Measurements from ENCODE around the gene CLDN6. TPM values are rescaled to one million over a fixed set of nuclear protein-coding genes. Genes with fewer than 3 reads are reported as not detected.

Gene CLDN6
- total RNA-seq, 1 experiment from 2014 or later, result 0.49 TPM

- no peaks in the 10 kb centered on the region for H3K79me2 ChIP-seq (ENCODE audit: insufficient read depth, low read length)
- CTCF ChIA-PET, result interaction anchor here (1.0 to 2.1 kb wide), 5 partner anchors 10 to 22 kb away, joined by 3 to 12 read pairs (median 6); partner anchors contain the start of genes HCFC1R1, THOC6 and TNFRSF12A
- intact Hi-C loops (cut with micrococcal nuclease), result no loop called here
- BruUV-seq (replicated peaks), result no TSS peak
- H3K4me1 ChIP-seq (ENCODE audit: control insufficient read depth in 1 of 2, insufficient read depth in 2 of 2, low read length in 2 of 2), result peaks cover 67 to 99% of the 10 kb centered on the region in 2 experiments
- ATAC-seq (peak; percentile 70), DNase-seq (ENCODE audit: low read depth, low spot score) (peak; percentile 66)
- H3K36me3 ChIP-seq (ENCODE audit: control insufficient read depth in 1 of 2, insufficient read depth in 2 of 2, low read length in 2 of 2), result no peaks in the 10 kb centered on the region
- H3K9me3 ChIP-seq (ENCODE audit: control insufficient read depth in 1 of 2, insufficient read depth in 1 of 2, low read depth in 1 of 2, low read length in 2 of 2), result no peaks in the 10 kb centered on the region
- TF ChIP-seq, protein P1, sequence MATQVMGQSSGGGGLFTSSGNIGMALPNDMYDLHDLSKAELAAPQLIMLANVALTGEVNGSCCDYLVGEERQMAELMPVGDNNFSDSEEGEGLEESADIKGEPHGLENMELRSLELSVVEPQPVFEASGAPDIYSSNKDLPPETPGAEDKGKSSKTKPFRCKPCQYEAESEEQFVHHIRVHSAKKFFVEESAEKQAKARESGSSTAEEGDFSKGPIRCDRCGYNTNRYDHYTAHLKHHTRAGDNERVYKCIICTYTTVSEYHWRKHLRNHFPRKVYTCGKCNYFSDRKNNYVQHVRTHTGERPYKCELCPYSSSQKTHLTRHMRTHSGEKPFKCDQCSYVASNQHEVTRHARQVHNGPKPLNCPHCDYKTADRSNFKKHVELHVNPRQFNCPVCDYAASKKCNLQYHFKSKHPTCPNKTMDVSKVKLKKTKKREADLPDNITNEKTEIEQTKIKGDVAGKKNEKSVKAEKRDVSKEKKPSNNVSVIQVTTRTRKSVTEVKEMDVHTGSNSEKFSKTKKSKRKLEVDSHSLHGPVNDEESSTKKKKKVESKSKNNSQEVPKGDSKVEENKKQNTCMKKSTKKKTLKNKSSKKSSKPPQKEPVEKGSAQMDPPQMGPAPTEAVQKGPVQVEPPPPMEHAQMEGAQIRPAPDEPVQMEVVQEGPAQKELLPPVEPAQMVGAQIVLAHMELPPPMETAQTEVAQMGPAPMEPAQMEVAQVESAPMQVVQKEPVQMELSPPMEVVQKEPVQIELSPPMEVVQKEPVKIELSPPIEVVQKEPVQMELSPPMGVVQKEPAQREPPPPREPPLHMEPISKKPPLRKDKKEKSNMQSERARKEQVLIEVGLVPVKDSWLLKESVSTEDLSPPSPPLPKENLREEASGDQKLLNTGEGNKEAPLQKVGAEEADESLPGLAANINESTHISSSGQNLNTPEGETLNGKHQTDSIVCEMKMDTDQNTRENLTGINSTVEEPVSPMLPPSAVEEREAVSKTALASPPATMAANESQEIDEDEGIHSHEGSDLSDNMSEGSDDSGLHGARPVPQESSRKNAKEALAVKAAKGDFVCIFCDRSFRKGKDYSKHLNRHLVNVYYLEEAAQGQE (IDR thresholded peaks at IDR 0.05; ENCODE audit: low read depth), result no peak
- TF ChIP-seq, protein P2, sequence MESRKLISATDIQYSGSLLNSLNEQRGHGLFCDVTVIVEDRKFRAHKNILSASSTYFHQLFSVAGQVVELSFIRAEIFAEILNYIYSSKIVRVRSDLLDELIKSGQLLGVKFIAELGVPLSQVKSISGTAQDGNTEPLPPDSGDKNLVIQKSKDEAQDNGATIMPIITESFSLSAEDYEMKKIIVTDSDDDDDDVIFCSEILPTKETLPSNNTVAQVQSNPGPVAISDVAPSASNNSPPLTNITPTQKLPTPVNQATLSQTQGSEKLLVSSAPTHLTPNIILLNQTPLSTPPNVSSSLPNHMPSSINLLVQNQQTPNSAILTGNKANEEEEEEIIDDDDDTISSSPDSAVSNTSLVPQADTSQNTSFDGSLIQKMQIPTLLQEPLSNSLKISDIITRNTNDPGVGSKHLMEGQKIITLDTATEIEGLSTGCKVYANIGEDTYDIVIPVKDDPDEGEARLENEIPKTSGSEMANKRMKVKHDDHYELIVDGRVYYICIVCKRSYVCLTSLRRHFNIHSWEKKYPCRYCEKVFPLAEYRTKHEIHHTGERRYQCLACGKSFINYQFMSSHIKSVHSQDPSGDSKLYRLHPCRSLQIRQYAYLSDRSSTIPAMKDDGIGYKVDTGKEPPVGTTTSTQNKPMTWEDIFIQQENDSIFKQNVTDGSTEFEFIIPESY (IDR thresholded peaks at IDR 0.05; ENCODE audit: extremely low read depth, insufficient replicate concordance, low read length), result peak; percentile 66
- TF ChIP-seq POLR2AphosphoS5 (IDR thresholded peaks at IDR 0.05; ENCODE audit: low read depth, low read length) (peak; percentile 73), MAX (IDR thresholded peaks at IDR 0.05) (no peak), EZH2 (IDR thresholded peaks at IDR 0.05) (no peak), EGR1 (IDR thresholded peaks at IDR 0.05; ENCODE audit: low read depth) (no peak), ELF1 (IDR thresholded peaks at IDR 0.05; ENCODE audit: borderline replicate concordance, low read depth) (no peak), TCF7L2 (IDR thresholded peaks at IDR 0.05; ENCODE audit: borderline replicate concordance, extremely low read depth, insufficient read depth, insufficient read length) (peak; percentile 26), EZH2phosphoT487 (IDR thresholded peaks at IDR 0.05; ENCODE audit: borderline replicate concordance) (no peak), SIN3A (IDR thresholded peaks at IDR 0.05; ENCODE audit: low read depth) (no peak)
- H3K27me3 ChIP-seq (ENCODE audit: insufficient read depth, low read length), result no peaks in the 10 kb centered on the region
- peak overlapping the region; percentile 76 for H3K27ac ChIP-seq (ENCODE audit: low read depth, low read length)
- RAD21 ChIA-PET (ENCODE audit: low non-redundant PET in 1 of 2, low total read pairs in 2 of 2, uncharacterized antibody in 2 of 2, unreplicated experiment in 2 of 2), result no interaction called here
- H4K20me1 ChIP-seq (ENCODE audit: insufficient read depth), result no peaks in the 10 kb centered on the region
- H3K9ac ChIP-seq (ENCODE audit: low read length), result peak overlapping the region; percentile 64
- H3K9me2 ChIP-seq (ENCODE audit: insufficient read depth), result no peaks in the 10 kb centered on the region
- peak overlapping the region; percentile 16 to 46 for H3K4me3 ChIP-seq (replicated peaks in 1 of 2; ENCODE audit: low read depth in 1 of 2, low read length in 2 of 2)
- peak overlapping the region; percentile 84 for H3K4me2 ChIP-seq (ENCODE audit: low read length)
- POLR2A ChIA-PET, result interaction anchor here (1.0 to 11.4 kb wide), 2 partner anchors 12 to 258 kb away, joined by 3 to 188 read pairs; partner anchors contain the start of genes CLDN6, HCFC1R1, THOC6 and TNFRSF12A
- H2AFZ ChIP-seq (ENCODE audit: low read depth, low read length, poor library complexity, severe bottlenecking), result no peak overlapping the region
These were observed 8.2 kb downstream of the CLDN6 start for GRCh38 chr16:3009568-3010390.

All from HCT116 (cell line).